SKM-1 treated with dmso at 0.1 percent for 144 hours (cell line): ENCODE measurements around the gene GCLM.
"Not testable (repeated sequence)": the region's sequence is repeated elsewhere in the genome, so short reads cannot be mapped to it uniquely, and the experiment has no call there.

Experiments used
- DNase-seq: peaks from one replicate; lab custom pipeline; 2025; ENCODE audit not compliant: unreplicated experiment; lab: John Stamatoyannopoulos, UW

The GCLM gene

DNA sequence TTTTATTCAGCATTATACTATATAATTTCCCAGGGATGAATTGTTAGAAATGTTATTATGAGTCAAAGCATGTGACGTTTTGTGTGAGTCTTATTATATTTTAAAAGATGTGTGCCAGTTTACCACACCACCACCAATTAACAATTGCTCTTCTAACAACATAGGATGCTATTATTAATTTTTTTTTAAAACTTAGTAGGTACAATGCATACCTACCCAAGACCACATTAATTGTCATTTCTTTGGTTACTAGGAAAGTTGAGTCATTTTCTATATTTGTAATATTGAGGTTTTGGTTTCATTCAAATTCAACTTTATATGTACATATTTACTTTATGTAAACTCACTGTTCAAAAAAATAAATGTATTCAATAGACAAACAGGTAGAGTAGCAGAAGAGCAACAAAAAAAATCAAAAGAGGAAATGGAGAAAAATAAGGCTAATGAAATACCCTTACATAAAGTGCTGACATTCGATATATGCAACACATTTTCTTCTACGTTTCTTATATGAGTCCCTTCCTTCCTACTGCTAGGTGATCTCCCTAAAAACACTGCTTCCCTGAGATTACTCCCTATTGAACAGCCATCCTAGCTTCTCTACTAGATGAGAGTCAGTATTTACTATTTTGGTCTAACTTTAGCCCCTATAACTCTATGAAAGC lies 9.6 kb downstream of the GCLM start:
- DNase-seq, result no peak

DNA sequence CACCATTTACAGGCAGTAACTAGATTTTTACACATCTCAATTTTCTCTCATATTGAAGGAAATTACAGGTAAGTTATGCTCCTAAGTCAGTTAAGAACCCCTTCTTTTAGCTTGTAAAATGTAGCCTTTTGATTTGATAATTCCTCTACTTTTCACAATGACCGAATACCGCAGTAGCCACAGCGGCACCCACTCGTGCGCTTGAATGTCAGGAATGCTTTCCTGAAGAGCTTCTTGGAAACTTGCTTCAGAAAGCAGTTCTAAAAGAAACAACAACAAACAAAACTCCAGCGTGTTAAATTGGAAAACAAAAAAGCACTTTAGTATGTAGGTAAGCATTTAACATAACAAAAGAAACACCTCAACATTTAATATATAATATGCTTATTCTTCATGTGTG lies 20.3 kb downstream of the GCLM start:
- DNase-seq, result no peak

DNA sequence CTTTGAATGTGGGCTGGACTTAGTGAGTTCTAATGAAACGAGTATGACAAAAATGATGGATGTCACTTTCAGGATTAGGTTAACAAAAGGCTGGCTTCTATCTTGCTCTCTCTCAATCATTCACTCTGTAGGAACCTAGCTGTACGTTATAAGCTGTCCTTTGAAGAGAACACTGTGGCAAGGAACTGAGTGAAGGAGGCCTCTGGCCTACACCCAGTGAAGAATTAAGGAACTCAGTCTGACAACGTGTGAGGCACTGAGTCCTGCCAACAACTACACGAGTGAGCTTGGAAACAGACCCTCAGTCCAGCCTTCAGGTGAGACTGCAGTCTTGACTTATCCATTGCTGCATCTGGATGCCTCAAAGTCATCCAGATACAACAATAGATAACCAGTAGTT lies 27.0 kb downstream of the GCLM start:
- DNase-seq, result no peak

DNA sequence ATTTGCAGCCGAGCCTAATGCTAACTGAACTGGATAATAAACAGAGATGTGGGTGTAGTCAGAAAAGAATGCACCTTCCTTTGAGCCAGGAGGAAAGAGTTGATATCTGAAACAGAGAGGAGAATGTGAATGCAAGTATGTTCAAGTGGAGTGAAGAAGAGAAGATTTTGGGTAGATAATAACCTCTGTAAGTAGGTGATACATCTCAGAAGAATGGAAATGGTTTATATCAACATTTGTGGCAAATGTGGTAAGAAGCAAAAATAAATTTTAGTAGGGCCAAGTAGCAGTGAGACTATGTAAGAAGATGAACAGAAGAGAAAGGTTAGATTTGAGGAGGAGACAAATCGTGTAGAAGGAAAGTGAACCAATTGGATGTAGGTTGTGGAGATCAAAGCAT lies 28.5 kb downstream of the GCLM start:
- no peak for DNase-seq

DNA sequence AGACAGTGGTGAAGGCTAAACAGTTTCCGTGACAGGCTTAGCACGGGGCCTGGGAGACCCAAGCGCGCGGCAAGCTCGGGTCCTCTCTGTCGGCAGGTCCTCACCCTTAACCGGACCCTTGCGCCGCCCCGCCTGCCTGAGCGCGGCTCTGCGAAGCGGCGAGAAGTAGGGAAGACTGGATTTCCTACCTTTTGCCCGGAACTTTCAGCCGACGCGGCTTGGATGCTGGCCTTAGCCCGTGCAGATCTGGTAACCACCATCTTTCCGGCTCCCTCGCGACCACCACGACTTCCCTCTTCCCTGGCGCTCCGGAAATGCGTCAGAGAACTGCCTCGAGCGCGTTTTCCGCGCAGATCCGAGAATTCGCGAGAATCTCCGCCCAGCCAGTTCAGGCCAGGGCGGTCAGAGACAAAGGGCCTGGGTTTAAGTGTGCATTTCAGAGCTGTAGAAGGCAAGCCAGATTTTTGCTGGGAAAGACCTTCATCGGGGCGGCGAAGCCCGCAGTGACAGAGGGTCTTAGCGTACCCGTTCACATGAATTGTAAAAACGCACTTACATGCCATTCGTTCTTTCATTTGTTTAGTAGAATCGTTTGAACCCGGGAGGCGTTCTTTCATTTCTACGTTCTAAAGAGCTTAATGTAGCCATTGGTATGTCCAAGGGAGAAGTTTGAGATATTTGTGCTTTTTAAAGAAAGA lies 30.2 kb downstream of the GCLM start, which contains the start of gene DNTTIP2:
TSS of gene DNTTIP2 (minus strand) at position 318 of the 698 bp plus-strand sequence. CDS start at position 260, 58 bp downstream.
- peak; percentile 76 for DNase-seq

DNA sequence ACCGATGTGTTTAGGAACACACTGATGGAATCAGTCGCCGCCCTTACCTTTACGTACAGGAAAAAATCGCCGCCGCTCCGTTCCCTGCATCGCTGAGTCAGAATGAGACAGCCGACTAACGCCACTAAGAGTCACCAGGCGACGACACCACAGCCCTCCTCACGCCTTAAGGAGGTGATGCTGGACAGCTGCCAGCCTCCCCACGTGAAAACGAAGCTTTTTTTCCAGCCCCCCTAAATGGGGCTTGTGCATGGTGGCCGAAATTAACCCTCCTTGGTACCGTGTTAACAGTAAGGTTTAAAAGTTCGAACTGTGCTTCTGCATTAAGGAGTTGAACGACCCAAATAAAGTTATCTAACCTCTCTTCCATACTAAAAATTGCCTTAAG lies 30.7 kb downstream of the GCLM start:
- DNase-seq, result no peak

DNA sequence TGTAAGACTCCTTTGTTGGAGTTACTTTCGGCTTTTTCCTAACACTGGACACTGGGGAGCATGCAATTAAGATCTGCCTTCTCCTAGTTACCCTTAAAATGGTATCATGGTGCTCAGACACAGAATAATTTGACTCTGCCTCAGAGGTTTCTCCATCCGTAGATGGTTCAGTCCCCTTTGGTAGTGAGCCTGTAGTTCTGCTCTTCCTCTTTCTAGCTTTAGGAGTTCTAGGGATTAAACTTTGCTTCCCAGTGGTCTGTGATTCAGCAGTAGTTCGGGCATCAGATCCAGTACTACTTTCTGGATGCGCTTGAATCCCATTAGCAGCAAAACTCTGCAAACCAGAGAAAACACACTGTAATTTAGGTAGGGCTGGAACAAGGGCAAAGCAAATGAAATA lies 31.7 kb downstream of the GCLM start:
- DNase-seq, result no peak

DNA sequence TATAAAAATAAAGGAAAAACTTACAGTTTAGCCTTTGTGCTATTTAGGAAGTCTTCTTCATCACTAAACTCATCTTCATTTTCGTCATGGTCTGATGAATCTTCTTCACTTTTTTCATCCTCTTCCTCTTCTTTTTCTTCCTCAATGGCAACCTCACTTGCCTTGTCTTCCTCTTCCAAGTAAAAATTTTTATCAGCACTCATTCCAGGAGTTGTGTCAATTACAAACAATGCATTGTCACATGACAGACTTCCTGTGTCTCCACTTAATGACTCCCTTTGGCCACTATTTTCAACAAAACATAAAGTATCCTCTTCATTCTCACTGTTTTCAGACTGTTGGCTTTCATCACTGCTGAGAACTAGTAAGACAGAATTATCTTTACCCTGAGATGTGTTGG lies 33.0 kb downstream of the GCLM start:
- DNase-seq, result no peak

DNA sequence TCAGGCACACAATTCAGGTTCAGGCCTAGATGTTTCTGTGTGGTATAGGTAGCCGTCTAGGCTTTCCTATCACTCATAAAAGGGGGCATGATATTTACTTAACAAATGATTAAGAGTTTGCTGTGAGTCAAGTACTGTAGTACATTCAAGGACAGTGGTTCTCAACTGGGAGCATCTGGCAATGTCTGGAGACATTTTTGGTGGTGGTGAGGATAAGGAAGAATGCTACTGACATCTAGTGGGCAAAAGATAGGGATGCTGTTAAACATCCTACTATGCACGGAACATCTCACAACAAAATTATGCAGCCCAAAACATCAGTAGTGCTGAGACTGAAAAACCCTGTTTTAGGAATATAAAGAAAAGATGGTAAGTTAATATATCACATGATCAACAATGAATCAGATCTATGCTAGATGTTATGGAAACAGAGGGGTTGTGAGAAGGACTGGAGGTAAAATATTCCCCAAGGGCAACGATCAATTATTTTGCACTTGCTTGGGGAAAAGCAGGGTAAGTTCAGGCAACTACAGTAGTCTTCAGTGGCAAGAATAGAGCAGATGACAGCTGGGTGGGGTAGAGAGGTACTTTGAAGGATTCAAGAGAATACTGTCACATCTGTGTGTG lies 35.1 kb downstream of the GCLM start:
- peak; percentile 17 for DNase-seq

DNA sequence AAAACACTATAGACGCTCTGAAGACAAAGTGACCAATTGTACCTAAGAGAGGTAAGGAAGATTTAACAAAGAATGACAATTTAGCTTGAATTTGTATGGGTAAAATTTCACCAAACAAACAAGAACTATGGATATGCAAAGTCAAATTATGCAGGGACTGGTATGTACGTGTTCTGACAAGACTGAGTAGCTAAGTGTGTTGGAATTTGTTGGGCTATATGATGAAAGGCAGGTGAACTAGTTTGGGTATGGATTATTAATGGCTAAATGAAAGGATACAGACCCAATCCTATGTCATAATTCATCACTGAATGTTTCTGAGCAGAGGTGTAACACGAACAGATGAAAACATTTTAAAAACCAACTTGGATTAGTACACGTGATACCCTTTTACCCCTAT lies 37.9 kb downstream of the GCLM start:
- DNase-seq, result no peak

DNA sequence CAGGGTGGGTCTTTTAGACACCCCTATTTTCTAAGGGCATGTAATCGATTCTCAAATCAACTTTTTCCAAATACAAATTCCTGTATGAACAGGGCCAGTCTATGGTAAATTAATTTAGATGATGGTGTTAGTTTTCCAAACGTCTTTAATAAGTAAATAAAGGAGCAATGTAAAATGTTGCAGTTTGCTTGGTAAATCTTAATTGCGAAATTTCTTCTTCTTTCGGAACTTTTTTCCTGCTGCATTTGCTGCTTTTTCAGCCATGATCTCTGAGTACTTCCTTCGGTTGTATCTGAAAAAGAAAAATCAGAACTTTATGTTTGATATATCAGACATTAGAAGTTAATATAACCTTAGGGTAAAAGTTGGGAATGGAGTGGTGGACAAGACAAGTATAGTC lies 39.6 kb downstream of the GCLM start:
- DNase-seq, result no peak

DNA sequence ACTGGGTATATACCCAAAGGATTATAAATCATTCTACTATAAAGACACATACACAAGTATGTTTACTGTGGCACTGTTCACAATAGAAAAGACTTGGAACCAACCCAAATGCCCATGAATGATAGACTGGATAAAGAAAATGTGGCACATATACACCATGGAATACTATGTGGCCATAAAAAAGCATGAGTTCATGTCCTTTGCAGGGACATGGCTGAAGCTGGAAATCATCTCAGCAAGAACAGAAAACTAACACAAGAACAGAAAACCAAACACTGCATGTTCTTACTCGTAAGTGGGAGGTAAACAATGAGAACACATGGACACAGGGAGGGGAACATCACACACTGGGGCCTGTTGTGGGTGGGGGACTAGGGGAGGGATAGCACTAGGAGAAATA lies 40.7 kb downstream of the GCLM start:
- DNase-seq, result not testable (repeated sequence)

DNA sequence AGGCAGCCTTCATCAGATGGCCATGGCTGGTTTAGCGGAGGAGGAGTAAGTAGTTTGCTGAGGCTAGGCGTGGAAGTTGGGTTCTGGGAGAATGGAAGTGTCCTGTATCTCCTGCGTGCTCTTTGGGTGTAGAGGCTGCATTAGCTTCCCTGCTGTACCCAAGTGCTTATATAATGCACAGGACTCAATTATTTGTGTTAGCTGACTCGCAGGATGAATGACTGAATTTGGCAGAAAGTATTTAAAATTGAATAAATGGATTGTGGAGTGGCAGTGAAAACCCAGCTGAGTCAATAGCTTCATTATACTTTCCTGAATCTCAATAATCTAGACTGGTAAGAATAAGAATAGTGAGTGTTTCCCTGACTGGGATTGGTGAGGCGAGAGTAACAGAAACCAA lies 44.0 kb downstream of the GCLM start:
- no peak for DNase-seq

DNA sequence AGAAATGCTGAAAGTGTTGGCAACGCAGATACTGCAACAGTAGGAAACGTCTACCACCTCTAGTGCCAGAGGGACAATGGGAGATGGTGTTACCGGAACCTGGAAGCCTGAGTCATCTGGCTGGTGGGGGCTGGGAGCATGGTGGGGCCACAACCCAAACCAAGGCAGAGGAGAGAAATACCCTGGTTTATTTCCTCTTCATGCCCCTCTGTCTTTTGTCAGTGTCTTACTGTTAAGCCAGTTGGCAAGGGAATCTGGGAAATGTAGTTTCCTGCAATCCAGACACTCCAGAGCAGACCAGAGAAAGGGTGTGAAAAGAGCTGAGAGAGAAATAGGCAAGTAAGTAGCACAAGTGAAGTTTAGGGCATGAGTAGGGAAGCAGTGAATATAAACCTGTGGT lies 45.1 kb downstream of the GCLM start:
- DNase-seq, result no peak

DNA sequence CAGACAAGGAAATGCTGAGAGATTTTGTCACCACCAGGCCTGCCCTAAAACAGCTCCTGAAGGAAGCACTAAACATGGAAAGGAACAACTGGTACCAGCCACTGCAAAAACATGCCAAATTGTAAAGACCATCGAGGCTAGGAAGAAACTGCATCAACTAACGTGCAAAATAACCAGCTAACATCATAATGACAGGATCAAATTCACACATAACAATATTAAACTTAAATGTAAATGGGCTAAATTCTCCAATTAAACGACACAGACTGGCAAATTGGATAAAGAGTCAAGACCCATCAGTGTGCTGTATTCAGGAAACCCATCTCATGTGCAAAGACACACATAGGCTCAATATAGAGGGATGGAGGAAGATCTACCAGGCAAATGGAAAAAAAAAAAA lies 51.6 kb downstream of the GCLM start:
- not testable (repeated sequence) for DNase-seq

DNA sequence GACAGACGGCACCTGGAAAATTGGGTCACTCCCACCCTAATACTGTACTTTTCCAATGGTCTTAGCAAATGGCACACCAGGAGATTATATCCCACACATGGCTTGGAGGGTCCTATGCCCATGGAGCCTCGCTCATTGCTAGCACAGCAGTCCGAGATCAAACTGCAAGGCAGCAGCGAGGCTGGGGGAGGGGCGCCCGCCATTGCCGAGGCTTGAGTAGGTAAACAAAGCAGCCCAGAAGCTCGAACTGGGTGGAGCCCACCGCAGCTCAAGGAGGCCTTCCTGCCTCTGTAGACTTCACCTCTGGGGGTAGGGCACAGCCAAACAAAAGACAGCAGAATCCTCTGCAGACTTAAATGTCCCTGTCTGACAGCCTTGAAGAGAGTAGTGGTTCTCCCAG lies 53.2 kb downstream of the GCLM start:
- DNase-seq, result not testable (repeated sequence)

DNA sequence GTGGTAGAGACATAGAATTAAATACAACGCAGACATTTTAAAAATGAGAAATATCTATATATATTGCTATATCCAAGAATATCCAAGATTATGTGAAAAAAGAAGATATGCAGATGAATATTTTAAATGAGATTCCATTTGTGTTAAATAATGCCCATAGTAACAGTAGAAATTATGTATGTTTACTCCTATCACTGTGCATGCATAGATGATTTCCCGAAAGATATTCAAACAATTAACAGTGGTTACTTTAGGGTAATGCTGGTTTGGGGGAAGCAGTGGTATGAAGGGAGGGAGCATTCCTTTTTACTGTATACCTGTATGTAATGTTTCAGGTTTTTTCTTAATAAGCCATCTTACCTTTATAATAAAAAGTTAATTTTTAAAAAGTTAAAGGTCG lies 55.3 kb downstream of the GCLM start:
- DNase-seq, result no peak

DNA sequence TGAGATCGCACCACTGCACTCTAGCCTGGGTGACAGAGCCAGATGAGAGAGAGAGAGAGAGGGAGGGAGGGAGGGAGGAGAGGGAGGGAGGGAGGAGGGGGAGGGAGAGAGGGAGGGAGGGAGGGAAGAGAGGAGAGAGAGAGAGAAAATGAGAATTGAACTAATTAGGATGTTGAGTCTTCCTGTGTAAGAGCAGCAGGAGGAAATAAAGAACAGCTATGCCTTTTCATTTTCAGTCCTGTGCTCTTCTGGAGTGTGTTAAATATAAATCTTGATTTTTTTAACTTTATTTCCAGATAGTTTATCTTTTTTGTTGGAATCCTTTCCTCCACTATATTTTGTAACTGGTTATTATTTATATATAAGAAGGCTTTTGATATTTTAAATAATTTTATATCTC lies 57.4 kb downstream of the GCLM start:
- no peak for DNase-seq

DNA sequence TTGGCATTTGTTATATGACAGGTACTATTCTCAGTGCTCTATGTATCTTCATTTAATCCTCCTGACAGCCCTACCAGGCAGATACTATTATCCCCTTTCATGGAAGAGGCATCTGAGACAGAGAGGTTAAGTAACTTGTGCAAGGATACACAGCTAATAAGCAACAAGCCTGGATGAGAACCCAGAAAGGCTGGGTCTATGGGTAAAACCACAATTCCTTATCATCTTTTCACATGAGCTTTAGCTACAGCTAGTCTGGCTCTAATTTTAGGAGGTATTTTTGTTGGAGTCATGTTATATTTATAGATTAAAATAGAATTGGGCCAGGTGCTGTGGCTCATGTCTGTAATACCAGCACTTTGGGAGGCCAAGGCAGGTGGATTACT lies 57.9 kb downstream of the GCLM start:
- DNase-seq, result no peak

DNA sequence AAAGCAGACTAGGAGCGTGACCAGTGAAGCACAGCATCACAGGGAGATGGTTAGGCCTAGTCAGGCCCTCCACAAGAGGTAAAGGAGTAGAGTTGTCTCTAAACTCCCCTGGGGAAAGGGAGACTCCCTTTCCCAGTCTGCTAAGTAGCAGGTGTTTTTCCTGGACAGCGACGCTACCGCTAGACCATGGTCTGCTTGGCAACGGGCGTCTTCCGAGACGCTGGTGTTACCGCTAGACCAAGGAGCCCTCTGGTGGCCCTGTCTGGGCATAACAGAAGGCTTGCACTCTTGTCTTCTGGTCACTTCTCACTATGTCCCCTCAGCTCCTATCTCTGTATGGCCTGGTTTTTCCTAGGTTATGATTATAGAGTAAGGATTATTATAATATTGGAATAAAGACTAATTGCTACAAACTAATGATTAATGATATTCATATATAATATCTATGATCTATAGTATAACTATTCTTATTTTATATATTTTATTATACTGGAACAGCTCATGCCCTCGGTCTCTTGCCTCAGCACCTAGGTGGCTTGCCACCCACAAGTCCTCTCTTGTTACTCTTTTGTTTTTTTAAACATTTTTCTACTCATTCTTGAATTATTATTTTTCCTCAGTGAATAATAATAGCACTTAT lies 58.4 kb downstream of the GCLM start:
- DNase-seq, result not testable (repeated sequence)

DNA sequence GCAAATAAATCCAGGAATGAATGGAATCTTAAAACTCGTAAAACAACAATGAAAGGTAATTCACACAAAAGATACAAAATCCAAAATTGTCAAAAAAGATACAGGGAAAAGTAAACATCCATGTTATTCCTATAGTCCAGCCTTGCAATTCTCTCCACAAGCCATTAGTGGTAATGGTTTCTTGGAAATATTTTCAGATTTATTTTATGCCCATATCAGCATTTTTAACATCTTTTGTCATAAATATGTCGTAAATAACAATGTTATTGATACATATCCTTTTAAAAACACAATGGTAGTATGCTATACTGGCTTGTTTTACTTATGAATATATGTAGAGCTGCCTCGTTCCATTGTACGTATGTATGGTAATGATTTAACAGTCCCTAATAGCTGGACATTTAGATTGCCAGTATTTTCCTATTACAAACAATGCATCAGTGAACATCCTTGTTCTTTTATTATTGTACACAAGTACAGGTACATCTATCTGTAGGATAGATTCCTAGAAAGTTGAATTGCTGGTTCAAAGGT lies 60.8 kb downstream of the GCLM start:
- DNase-seq, result no peak

DNA sequence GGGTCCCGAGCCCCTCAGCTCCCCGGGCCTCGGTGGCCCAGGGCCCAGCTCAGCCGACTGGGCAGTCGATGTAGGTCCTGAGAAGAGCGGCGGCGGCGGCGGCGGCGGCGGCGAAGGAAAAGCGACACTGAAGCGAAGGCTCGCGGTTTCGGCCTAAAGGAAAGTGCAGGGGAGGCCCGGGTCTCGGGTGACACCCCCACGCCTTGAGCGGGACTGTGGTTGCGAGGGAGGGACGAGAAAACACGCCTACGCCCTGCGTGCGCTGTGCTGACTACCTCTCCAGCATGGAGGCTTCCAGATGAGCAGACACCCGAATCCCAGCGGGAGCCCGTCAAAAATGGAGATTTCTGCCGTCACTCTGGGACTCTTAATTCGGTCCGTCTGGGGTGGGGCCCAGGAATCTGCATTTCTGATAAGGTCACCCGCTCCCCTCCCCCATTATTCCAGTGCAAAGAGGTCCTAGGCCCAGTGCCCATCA lies 61.4 kb downstream of the GCLM start:
- peak; percentile 70 for DNase-seq
